Stimulated activated naive CD4-positive, alpha-beta T cell treated with Interleukin-2 at 50 U/mL for 16 hours (primary cell): ENCODE measurements around the gene SANBR.
"Not testable (repeated sequence)": the region's sequence is repeated elsewhere in the genome, so short reads cannot be mapped to it uniquely, and the experiment has no call there.

Source experiments
- DNase-seq: peaks from one replicate; lab custom pipeline; 2025; lab: John Stamatoyannopoulos, UW

Gene SANBR

GRCh38 chr2:61065714-61066709 is at the start of gene SANBR:
Gene SANBR (plus strand): TSS chr2:61065871. CDS start chr2:61070351, 4,480 bp downstream.
- DNase-seq, result peak; percentile 83

- no peak for DNase-seq
Measured at GRCh38 chr2:61015976-61016375, 49.7 kb upstream of the SANBR start.

- peak; percentile 46 for DNase-seq
Measured at GRCh38 chr2:61016392-61017002, 49.2 kb upstream of the SANBR start.

- DNase-seq, result peak; percentile 72
Measured at GRCh38 chr2:61017003-61017555, 48.6 kb upstream of the SANBR start.

GRCh38 chr2:61017556-61018317 is 47.9 kb upstream of the SANBR start, which contains the start of the genes PEX13 and PUS10:
Gene PEX13 (plus strand): TSS chr2:61017720. CDS start chr2:61017760, 40 bp downstream.
Gene PUS10 (minus strand): TSS chr2:61018255. CDS start chr2:61011890, 6,365 bp downstream.
- DNase-seq, result peak; percentile 63

DNA sequence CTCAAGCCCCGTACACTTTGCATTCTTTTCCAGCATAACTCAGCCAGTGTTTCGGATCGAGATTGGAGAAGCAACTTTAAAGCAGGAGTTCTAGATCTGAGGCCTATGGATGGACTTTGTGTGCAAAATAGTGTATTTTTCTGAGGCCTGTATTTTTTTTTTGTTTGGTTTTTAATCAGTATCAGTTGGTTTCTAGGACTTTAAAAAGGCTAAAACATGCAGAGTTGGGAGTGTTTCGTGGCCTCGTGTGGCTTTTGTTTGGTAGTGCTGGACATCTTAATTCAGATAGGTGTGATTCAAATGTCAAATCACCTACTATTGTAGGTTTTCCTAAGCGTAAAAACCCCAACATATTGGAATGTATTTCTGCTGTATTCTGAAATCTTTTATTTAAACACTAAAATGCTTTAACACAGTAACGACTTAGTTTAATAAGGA is 47.3 kb upstream of the SANBR start:
- DNase-seq, result no peak

DNA sequence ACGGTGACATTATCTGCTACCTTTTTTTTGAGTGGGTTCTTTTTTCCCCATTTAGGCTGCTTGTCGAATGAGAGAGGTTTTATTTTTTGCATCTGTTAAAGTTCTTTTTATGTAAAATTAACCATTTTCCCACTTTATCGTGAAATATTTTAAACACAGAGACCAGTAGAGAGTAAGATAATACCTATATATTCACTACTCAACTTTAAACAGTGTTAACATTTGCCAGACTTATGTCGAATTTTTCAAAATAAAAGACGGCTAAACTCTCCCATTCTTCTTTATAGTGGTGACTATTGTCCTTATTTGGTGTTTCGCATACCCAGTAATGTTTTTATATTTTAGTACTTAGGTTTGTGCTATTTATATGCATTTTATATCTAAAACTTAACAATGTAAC is 46.9 kb upstream of the SANBR start:
- no peak for DNase-seq

DNA sequence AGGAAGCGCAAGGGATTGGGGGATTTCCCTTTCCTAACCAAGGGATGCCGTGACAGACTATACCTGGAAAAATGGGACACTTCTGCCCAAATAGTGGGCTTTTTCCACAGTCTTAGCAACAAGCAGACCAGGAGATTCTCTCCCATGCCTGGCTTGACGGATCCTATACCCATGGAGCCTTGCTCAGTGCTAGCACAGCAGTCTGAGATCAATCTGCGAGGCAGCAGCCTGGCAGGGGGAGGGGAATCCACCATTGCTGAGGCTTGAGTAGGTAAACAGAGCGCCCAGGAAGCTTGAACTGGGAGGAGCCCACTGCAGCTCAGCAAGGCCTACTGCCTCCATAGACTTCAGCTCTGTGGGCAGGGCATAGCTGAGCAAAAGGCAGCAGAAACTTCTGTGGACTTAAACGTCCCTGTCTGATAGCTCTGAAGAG is 44.4 kb upstream of the SANBR start:
- DNase-seq, result no peak

- DNase-seq, result no peak
Measured at GRCh38 chr2:61023670-61024069, 42.0 kb upstream of the SANBR start.

- DNase-seq, result no peak
Measured at GRCh38 chr2:61029533-61029932, 36.1 kb upstream of the SANBR start.

GRCh38 chr2:61034592-61034991 is 31.1 kb upstream of the SANBR start:
- DNase-seq, result not testable (repeated sequence)

DNA sequence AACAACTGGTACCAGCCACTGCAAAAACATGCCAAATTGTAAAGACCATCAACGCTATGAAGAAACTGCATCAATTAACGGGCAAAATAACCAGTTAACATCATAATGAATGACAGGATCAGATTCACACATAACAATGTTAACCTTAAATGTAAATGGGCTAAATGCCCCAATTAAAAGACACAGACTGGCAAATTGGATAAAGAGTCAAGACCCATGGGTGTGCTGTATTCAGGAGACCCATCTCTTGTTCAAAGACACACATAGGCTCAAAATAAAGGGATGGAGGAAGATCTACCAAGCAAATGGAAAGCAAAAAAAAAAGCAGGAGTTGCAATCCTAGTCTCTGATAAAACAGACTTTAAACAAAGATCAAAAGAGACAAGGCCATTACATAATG is 29.0 kb upstream of the SANBR start:
- not testable (repeated sequence) for DNase-seq

DNA sequence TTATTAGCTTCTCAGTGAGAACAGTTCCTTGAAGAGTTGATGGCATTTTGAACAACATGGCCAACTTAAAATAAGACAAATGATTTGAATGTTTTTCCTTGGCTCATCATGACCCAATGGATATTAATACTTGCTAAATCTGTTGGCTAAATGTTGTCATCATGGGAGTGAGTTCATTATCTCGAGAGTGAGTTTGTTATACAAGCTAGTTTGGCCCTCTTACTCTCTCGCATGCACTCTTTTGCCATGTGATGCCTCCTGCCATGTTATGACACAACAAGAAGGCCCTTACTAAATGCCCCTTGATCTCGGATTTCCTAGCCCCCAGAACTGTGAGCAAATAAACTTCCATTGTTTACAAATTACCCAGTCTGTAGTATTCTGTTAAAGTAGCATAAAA is 22.9 kb upstream of the SANBR start:
- no peak for DNase-seq

- DNase-seq, result no peak
Measured at GRCh38 chr2:61044636-61045035, 21.0 kb upstream of the SANBR start.

DNA sequence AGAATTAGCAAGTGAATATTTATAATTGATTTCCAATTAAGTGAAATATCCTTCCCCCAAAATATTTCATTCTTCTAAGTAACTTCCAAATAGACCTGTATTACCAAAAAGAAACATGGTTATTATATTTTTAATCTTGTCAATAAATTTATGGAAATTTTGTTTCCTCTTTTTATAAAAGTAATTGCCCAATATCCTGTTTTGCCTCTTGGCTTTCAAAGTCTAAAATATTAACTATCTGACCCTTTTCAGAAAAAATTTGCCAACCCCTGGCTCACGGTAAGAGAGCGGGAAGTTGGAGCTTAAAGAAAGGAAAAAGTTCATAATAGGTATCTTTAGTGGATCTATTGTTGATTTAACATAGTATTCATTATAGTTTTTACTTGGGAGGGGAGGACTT is 20.4 kb upstream of the SANBR start:
- DNase-seq, result no peak

GRCh38 chr2:61045999-61046398 is 19.7 kb upstream of the SANBR start:
- no peak for DNase-seq

- DNase-seq, result no peak
Measured at GRCh38 chr2:61055557-61055956, 10.1 kb upstream of the SANBR start.

DNA sequence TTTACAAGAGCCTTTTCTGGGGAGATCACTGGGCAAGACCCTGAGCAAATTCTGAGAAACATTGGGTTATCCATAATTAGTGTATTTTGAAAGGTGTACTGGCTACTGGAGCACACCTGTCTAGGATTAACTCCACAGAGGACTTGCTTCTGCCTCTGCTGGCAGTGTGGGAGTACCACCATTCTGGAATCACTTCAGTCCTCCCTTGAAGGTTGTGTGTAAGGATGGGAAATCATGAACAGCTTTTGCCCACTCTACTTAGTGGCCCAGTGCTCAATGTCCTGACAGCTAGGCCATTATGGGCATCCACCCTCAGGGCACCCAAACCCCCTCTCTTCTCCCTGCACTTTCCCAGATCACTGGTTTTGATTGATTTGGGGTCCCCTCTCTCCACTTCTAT is 8.1 kb upstream of the SANBR start:
- no peak for DNase-seq

DNA sequence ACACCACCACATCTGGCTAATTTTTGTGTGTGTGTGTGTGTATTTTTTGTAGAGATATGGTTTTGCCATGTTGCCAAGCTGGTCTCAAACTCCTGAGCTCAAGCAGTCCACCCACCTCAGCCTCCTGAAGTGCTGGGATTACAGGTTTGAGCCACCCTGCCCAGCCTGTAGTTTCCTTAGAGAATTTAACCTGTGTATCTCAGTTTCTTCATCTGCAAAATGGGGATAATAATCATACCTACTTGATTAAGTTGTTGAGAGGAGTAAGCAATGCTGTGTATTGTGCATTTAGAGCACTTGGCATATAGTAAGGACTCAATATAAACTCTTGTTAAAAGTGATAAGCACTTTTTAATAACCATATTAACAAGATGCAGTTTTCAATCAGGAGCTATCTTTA is 6.3 kb upstream of the SANBR start:
- no peak for DNase-seq

GRCh38 chr2:61074100-61074499 is 8.4 kb downstream of the SANBR start:
- DNase-seq, result no peak

GRCh38 chr2:61085883-61086282 is 20.2 kb downstream of the SANBR start:
- DNase-seq, result no peak

GRCh38 chr2:61089797-61090196 is 24.1 kb downstream of the SANBR start:
- no peak for DNase-seq
